Smooth muscle cell (in vitro differentiated cells): ENCODE data around the gene ARFGAP3. TPM values are rescaled to one million over a fixed set of nuclear protein-coding genes. Genes with fewer than 3 reads are reported as not detected.

Experiments used
- DNase-seq: peaks from one replicate; lab custom pipeline; 2025; ENCODE audit not compliant: unreplicated experiment; lab: John Stamatoyannopoulos, UW
- H2AFZ ChIP-seq: fragments of 200-600 bp; sonication (generic); 2 replicates; pipeline ENCODE4 v1.6.0; 2016; ENCODE audit warnings: antibody characterized with exemption, low read depth, mild to moderate bottlenecking
- H3F3A ChIP-seq: fragments of 200-600 bp; sonication (generic); 2 replicates; pipeline ENCODE4 v1.6.0; 2017; ENCODE audit warnings: antibody characterized with exemption, low read depth
- H3K27ac ChIP-seq: fragments of 200-600 bp; sonication (generic); 2 replicates; pipeline ENCODE4 v1.5.1; 2016; ENCODE audit warnings: low read depth, mild to moderate bottlenecking
- H3K27me3 ChIP-seq: fragments of 200-600 bp; sonication (generic); 2 replicates; pipeline ENCODE4 v1.6.1; 2016; ENCODE audit warnings: low read depth, mild to moderate bottlenecking
- H3K36me3 ChIP-seq: fragments of 200-600 bp; sonication (generic); 2 replicates; pipeline ENCODE4 v1.5.1; 2016; ENCODE audit warnings: low read depth
- H3K4me1 ChIP-seq: fragments of 200-600 bp; sonication (generic); 2 replicates; pipeline ENCODE4 v1.5.1; 2016; ENCODE audit warnings: low read depth
- H3K4me2 ChIP-seq: fragments of 200-600 bp; sonication (generic); 2 replicates; pipeline ENCODE4 v1.6.0; 2016; ENCODE audit warnings: mild to moderate bottlenecking
- H3K4me3 ChIP-seq: fragments of 200-600 bp; sonication (generic); 2 replicates; pipeline ENCODE4 v1.5.1; 2016; ENCODE audit warnings: mild to moderate bottlenecking
- H3K79me2 ChIP-seq: fragments of 200-600 bp; sonication (generic); 2 replicates; pipeline ENCODE4 v1.6.0; 2016; ENCODE audit warnings: low read depth, mild to moderate bottlenecking
- H3K9ac ChIP-seq: fragments of 200-600 bp; sonication (generic); 2 replicates; pipeline ENCODE4 v1.6.0; 2016; ENCODE audit warnings: low read depth
- H3K9me3 ChIP-seq: fragments of 200-600 bp; sonication (generic); replicated peaks from 2 replicates; pipeline ENCODE4 v1.5.1; 2016; ENCODE audit warnings: low read depth
- H4K20me1 ChIP-seq: fragments of 200-600 bp; sonication (generic); 2 replicates; pipeline ENCODE4 v1.6.0; 2016; ENCODE audit warnings: low read depth
- CTCF ChIP-seq: fragments of 200-600 bp; sonication (generic); IDR thresholded peaks from 2 replicates; pipeline ENCODE4 v1.5.1; 2017; ENCODE audit warnings: borderline replicate concordance, mild to moderate bottlenecking, antibody characterized with exemption; ENCODE audit not compliant: insufficient read depth, poor library complexity, severe bottlenecking
- WGBS: methylation state at CpG from one replicate; pipeline ENCODE4 v1.1.7; 2016; ENCODE audit warnings: low lambda C conversion rate; 5-methylcytosine and 5-hydroxymethylcytosine counted together
- polyA plus RNA-seq: library from polyadenylated mRNA; unstranded; fragments of >200 nt; fragmentation: Nextera tagmentation; extraction: Ambion mirVana; gene quantifications from 2 replicates; pipeline ENCODE4 v1.2.1, GENCODE V29; 2016
- total RNA-seq: library from RNA; depleted of rRNA; stranded (reverse); fragments of >200 nt; gene quantifications from 2 replicates; pipeline ENCODE4 v1.2.3, GENCODE V29; 2014

Gene ARFGAP3
- total and polyA plus RNA-seq, 2 experiments from 2014 or later: 69.2 to 89.9 TPM

GRCh38 chr22:42885446-42885845, 28.4 kb upstream of the ARFGAP3 start:
- H2AFZ ChIP-seq: no peak overlapping the region
- no peak for TF ChIP-seq CTCF
- H3K4me2 ChIP-seq: no peak overlapping the region
- H3K4me3 ChIP-seq: no peak overlapping the region
- no peaks in the 10 kb centered on the region for H3F3A ChIP-seq
- H3K4me1 ChIP-seq: no peaks in the 10 kb centered on the region
- no peaks in the 10 kb centered on the region for H3K36me3 ChIP-seq
- no peak for DNase-seq
- H3K27me3 ChIP-seq: no peaks in the 10 kb centered on the region
- H3K9ac ChIP-seq: no peak overlapping the region
- peaks cover 26% of the 10 kb centered on the region for H4K20me1 ChIP-seq
- no peaks in the 10 kb centered on the region for H3K79me2 ChIP-seq
- no peak overlapping the region for H3K27ac ChIP-seq
- no peaks in the 10 kb centered on the region for H3K9me3 ChIP-seq
- WGBS: 82% methylated on average over 9 of the region's 9 CpGs

GRCh38 chr22:42884616-42885375, 27.7 kb upstream of the ARFGAP3 start:
- no peak for TF ChIP-seq CTCF
- peaks cover 26% of the 10 kb centered on the region for H4K20me1 ChIP-seq
- no peak overlapping the region for H3K27ac ChIP-seq
- H3K79me2 ChIP-seq: no peaks in the 10 kb centered on the region
- H2AFZ ChIP-seq: no peak overlapping the region
- no peaks in the 10 kb centered on the region for H3F3A ChIP-seq
- H3K4me2 ChIP-seq: no peak overlapping the region
- 86% methylated on average over 7 of the region's 7 CpGs for WGBS
- no peaks in the 10 kb centered on the region for H3K27me3 ChIP-seq
- no peak overlapping the region for H3K9ac ChIP-seq
- no peak overlapping the region for H3K4me3 ChIP-seq
- no peaks in the 10 kb centered on the region for H3K9me3 ChIP-seq
- H3K4me1 ChIP-seq: no peaks in the 10 kb centered on the region
- H3K36me3 ChIP-seq: no peaks in the 10 kb centered on the region
- DNase-seq: no peak

GRCh38 chr22:42883970-42884369, 26.9 kb upstream of the ARFGAP3 start:
- H3K9me3 ChIP-seq: no peaks in the 10 kb centered on the region
- DNase-seq: no peak
- H3K4me3 ChIP-seq: no peak overlapping the region
- no peaks in the 10 kb centered on the region for H3K79me2 ChIP-seq
- no peaks in the 10 kb centered on the region for H3F3A ChIP-seq
- peaks cover 22% of the 10 kb centered on the region for H4K20me1 ChIP-seq
- WGBS: 97% methylated on average over 9 of the region's 9 CpGs
- H2AFZ ChIP-seq: no peak overlapping the region
- H3K4me1 ChIP-seq: no peaks in the 10 kb centered on the region
- no peak overlapping the region for H3K9ac ChIP-seq
- no peaks in the 10 kb centered on the region for H3K36me3 ChIP-seq
- no peak for TF ChIP-seq CTCF
- no peak overlapping the region for H3K27ac ChIP-seq
- no peak overlapping the region for H3K4me2 ChIP-seq
- H3K27me3 ChIP-seq: no peaks in the 10 kb centered on the region

- WGBS: 84% methylated on average over 8 of the region's 8 CpGs
- no peak overlapping the region for H3K4me3 ChIP-seq
- no peaks in the 10 kb centered on the region for H3K27me3 ChIP-seq
- no peak overlapping the region for H3K9ac ChIP-seq
- peaks cover 17% of the 10 kb centered on the region for H4K20me1 ChIP-seq
- no peaks in the 10 kb centered on the region for H3K4me1 ChIP-seq
- no peak overlapping the region for H3K27ac ChIP-seq
- H2AFZ ChIP-seq: no peak overlapping the region
- H3K36me3 ChIP-seq: no peaks in the 10 kb centered on the region
- H3F3A ChIP-seq: no peaks in the 10 kb centered on the region
- no peak for DNase-seq
- no peaks in the 10 kb centered on the region for H3K79me2 ChIP-seq
- H3K9me3 ChIP-seq: no peaks in the 10 kb centered on the region
- no peak overlapping the region for H3K4me2 ChIP-seq
- no peak for TF ChIP-seq CTCF
Observed at GRCh38 chr22:42883121-42883520, 26.0 kb upstream of the ARFGAP3 start.
